ENCODE data around the gene TNFAIP8.

Gene TNFAIP8

DNA sequence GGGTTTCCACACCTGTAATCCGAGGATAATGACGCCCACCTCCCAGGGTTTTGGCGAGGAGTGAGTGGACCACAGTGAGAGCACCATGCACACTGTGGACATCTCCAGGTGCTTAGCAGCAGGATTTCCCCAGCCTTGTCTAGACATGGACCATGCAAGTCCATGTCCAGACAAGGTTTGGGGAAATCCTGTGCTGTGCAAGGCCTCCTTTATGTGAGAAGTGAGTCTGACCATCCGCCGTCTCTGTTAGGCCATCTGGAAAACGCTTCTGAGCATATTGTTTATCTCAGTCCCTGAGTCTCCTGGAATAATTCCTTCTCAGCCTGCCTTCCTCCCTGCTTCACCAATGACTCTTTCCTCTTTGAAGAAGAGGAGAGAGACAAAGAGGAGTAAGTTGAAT lies 26.2 kb upstream of the TNFAIP8 start:
- DNase-seq (ENCODE audit: low read depth) = no peak

DNA sequence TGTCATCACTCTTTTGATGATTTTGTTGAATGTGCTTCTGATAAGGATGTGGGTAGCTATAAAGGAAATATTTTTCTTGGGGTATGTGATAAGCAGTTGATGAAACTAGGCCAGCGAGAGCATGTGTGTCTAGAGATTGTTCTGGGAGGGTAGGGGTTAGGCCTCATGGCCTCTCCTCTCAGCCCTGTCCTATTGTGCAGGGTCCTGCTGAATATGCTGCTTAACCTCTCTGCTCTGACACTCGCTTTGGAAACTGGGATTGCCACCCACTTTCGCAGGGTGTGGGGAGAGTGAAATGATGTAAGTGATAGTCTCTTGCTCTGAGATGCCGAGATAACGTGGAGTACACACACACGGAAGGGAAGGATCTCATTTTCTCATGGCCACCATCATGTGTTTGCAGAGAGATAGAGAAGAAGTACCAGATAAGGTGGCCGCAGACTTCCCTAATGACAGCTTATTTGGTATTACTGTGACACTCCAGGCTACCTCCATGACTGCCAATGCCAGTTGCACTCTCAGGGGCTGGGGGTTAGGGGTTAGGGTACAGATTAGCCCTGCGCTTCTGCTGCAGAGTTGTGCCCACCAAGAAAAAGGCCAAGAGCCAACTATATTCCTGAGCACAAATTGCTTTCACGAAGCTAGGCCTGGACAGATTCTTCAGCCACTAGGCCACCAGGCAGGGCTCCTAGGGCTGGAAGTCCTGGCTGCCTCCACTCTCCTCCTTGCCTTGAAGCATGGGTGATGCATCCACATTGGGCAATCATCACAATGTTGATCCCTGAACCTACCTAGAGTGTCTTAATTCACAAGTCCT lies 25.2 kb upstream of the TNFAIP8 start:
- peak; percentile 58 for DNase-seq (ENCODE audit: low read depth)

DNA sequence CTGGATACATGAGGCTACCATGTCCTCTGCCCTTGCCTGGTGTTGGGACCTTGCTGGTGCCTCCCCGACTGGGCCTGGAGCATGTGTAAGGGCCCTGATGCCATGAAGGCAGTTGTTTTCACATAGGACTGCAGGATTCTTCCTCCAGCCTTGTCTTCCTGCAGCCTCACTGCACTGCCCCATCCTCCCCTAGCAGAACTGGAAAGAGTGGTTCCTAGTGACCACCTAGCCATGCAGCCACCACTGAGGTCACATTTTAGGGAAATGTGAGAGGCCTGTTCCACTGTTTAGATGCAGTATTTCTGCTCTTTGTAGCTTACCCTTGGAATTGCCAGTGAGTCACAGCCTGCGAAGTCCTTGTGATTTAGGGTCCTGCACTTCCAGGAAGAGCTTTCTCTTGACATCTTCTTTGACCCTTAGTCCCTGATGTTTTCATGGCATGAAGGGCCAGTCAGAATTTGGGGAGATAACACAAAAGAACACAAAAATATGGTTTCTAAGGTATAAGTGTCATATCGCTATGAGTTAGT lies 24.2 kb upstream of the TNFAIP8 start:
- no peak for DNase-seq (ENCODE audit: low read depth)

DNA sequence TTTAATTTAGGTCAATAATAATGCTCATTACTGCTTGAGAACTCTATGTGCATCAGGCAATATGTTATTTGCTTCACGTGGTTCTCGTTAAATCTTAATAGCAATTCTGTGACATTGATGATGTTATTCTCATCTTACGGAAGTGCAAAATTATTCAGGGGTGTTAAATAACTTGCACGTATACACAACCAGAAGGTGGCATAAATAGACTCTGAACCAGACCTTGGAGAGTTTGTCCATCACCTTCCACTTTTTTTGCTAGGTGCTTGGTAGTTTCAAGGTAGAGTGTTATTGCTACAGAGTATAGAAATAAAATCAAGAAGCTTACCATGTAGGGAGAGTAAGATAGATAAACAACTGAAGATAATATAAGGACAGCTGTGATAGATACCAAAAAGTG lies 23.6 kb upstream of the TNFAIP8 start:
- no peak for DNase-seq (ENCODE audit: low read depth)

DNA sequence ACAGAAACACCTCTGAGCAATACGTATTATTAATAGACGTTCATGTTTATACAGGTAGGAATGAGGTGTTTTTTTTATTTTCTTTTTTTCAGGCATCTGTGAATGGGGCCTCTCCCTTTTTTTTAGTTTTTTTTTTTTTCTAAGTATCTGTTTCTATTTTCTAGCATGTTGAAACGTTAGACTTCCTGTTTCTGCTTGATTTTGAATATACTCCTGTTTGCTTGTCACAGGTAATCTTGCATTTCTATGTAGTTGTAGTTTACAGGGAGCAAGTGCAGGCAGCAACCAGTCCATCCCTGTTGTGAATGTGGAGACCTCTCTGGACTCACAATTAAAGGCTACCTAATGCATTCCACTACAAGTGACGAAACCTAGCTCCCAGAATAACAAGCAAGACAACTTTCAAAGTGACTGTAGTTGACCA lies 22.8 kb upstream of the TNFAIP8 start:
- DNase-seq (ENCODE audit: low read depth) = no peak

DNA sequence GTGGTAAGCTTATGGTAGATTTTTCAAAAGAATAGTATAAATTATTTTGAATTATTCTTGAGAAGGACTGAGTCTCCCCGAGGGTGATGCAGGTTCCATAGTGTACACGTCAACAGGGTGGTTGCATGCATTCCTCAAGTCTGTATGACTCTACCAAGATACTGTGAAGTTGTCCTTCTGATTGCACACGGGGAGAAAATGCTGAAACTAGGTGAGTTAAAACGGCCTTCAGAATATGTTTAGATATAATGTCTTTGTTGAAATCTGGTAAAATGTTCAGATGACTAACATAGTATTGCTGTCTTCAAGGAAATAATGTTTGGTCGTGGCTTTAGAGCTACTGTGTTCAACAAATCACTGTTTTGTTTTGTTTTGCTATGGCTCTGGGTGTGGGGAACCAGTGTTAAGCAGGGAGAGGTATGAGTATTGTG lies 22.4 kb upstream of the TNFAIP8 start:
- DNase-seq (ENCODE audit: low read depth) = no peak

DNA sequence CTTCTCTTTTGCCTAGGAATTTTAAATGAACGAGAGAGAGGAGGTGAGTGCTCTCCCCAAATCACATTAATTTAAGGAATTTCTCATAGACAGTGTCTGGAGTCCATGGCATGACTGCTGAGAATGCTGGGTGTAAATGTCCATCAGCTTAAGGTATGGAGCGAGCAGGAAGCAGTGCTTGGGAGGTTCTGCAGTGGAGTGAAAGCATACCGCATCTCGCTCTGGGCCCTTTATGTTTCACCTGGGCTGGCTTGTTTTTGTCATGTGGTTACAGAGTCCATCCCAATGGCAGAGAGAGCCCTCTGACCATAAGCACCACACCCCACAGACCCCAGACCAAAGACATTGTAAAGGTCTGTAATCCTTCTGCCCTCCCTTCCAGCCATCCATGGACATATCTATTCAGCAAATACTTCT lies 20.6 kb upstream of the TNFAIP8 start:
- DNase-seq (ENCODE audit: low read depth) = no peak

DNA sequence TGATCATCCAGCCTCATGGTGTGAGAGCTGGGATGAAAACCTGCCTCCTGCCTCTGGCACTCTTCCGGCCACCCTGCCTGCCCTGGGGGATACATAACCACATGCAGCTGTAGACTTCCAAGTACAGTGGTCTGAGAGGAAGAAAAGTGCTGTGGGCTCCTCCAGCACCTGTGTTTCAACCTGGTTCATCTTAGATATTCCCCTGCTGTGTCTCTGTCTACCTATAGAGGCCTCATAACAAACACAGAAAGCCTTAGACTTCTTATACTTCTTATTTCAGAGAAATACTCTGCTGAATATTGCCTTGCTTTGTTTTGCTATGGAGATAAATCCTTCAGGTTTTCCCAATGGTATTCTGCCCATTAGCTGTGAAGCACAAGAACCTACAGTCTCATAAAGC lies 19.6 kb upstream of the TNFAIP8 start:
- DNase-seq (ENCODE audit: low read depth) = no peak

DNA sequence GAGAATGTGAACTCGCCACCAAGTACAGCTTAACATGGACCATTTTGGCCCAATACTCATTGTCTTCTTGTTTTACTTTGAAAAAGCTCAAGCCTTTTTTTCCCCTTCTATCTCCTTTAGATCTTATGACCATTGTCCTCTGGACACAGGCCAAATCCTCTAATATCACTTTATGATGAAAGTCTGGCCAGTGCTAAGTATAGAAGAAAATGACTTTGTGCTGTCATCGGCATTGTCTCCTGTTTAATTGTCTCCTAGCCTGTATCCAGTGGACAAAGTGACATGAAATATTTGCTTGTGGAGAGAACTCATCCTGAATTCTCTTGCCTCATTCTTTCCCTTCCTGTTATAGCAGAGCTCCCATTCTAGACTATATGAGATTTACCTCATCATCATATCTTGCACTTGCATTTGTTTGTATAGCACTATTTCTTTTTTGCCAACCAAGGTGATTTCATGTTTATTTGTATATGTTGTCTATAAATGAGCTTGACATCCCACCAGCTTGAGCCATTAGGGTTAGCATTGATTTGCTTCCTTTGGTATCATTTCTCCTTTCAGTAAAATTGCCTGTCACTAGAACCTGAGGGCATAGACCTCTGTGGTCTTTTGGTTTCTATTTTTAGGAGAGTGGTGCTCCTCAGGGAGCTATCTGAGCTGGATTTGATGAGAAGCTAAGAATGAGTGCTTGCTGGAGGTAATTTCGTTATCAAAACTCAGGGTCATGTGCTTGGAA lies 18.8 kb upstream of the TNFAIP8 start:
- DNase-seq (ENCODE audit: low read depth) = no peak

DNA sequence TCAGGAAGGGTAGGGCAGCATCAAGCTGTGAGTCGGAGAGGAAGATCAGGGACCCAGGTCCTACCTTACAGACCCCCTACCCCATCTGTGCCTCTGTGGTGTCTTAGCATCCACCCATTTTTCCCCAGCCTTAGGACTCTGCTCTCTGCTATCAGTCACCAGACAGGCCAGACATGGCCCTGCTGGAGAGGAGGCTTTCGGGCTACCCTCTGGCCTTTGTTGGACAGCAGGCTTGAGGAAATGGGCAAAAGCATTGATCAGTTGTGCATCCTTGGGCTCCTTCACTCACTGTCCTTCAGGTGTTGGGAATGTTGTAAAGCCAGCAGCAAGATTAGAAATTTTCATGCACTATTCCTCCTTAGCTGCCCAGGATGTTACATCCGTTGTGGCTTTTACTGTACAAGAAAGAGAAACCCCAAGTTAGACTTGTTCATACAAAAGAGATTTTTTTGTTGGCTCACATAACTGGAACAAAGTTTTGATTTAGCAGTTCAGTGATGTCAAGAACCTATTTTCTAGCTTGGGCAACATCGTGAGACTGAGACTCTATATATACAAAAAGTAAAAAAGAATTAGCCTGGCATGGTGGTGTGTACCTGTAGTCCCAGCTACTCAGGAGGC lies 17.4 kb upstream of the TNFAIP8 start:
- no peak for DNase-seq (ENCODE audit: low read depth)

DNA sequence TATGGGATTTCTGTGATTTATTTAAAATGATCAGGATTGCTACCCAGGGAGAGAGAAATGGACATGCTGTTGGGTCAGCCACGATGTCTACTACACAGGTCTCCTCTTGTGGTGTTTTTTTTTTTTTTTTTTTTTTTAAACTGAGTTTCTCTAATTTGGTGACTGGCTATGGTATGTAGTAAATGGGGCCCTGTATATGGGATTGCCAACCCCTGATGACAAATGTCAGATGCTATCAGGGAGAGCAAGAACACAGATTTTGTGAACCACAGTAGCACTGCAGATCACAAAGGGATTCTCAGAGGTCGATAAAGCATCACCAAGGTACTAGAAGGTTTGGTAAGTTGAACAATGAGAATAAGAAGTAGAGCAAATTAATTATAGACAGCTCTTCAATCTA lies 16.5 kb upstream of the TNFAIP8 start:
- no peak for DNase-seq (ENCODE audit: low read depth)

DNA sequence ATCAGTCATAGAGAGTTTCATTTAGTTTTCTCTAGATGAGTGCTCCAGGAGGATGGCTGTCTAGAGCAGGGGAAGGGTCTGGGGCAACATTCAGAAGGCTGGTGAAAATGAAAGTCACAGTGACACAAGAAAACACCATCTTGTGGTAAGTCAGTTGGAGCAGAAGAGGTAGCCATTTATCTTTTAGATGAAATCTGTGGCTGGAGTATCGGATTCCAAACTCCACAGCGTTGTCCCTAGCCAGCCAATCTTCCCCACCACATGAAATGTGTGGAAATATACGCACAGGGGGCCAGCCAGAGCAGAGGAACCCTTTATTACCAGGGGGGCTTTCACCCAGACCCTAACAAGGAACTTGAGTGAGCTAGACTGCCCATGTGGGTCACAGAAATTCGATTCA lies 15.9 kb upstream of the TNFAIP8 start:
- no peak for DNase-seq (ENCODE audit: low read depth)

DNA sequence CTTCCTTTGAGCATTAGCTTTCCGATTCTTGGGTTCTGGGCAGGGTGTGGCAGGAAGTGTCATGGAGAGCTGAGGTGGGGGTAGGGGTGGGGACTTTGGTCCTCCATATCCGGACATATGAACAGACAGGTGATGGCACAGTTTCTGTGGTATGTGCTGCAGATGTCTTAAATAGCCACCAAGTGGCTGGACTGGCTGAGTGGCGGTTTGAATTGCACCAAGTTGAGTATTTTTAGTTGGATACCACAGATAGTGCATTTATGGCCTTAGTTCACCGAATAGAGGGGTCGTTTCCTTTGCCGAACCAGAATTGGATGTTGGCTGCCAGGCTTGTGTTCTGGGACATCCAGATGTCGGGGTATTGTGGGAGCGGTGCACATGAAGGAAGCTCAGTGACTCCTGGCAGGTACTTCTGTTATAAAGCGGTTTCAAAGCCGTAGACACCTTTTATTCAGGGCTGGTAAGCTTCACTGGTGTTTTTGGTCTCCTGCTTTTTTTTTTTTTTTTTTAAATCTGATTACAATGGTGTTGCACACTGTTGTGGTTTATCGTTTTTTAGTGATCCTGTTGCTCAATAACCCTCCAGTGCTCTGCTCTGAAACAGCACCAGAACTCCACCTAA lies 15.1 kb upstream of the TNFAIP8 start:
- DNase-seq (ENCODE audit: low read depth) = no peak

DNA sequence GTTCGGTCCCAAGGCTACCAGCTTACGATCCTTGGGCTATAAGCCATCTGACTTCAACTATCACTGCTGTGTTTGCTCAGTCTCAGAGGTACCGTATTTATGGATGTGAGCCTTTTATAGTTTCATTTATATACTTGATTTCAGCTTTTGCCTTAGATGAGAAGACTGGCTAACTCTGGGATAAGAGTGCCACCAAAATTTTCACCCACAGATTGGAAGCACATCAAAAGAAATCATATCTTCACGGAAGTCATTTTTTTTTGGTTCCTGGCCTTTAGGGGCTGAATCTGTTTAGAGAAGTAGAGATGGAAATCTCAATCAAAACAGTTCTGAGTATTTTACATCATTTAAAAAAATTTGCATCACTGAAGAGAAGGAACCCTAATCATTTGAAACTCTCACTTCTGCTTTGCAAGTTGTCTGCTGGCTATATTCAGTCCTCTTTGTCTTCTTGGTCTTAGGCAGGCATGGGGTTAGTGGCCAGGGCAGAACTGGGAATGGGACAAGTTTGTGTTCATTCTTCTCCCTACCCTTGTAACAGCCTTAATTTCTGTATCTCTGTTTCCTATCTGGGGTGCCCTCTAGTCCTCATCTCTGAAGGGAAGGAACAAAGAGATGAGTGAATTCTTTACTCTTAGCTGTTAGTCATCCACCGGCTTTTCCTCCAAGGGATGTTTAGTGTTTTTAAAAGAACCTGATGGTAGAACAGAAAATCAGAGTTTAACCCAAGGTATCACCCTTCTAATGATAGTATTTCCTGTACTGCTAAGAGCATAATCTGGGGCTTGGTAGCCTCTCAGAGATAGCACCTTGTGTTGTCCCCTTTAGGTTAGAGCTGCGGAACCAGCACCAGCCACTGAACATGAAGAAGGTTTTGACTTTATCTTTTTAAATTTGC lies 14.1 kb upstream of the TNFAIP8 start:
- DNase-seq (ENCODE audit: low read depth) = no peak

DNA sequence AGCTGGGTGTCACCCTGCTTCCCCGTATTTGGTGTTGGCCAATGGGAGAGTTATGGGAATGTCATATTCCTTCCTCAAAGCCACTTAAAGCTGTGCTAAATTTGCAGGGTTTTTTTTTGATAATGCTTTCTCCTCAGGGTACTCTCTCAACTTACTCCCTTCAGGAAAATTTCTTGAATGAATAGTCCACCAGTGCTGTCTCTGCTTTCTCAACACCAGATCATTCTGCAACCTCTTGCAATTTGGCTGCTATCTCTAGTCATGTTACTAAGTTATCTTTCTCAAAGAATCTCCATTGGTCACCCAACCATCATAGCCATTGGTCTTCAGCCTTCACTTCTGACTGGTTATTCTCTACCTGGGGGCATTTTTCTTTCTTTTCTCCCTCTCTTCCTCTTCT lies 13.4 kb upstream of the TNFAIP8 start:
- no peak for DNase-seq (ENCODE audit: low read depth)

DNA sequence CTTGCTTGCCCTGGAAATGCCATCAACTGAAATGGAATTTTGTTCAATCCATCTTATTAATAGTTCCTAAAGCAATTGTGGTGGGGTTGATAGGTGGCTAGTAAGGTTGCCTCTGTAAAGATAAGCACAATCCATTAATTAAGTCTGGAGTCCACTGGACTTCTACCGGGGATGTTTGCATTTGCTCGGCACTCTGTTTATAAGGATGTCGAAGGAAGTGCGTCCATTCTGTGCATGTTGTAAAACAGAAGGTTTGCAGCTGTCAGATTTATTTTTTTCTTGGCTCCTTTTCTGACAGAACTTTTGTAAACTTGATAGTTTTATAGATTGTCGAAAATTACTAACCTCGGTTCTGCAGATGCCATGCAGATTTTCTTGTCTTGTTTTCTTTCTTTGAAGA lies 12.8 kb upstream of the TNFAIP8 start:
- DNase-seq (ENCODE audit: low read depth) = no peak

DNA sequence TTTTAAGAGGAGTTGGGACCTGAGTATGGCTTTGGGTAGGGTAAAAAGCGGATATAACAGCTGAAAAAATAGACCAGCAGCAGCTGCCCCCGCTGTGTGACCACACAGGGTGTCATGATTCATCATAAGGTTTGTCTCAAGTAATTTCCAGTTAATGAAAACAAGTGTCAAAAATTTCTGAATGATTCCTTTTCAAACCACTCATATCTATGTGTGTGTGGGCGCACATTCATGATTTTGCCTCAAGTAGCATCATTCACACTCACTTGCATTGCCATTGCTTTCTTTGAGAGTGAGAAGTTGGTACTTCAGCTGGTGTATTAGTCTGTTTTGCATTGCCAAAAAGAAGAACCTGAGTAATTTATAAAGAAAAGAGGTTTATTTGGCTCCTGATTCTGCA lies 12.1 kb upstream of the TNFAIP8 start:
- peak; percentile 57 for DNase-seq (ENCODE audit: low read depth)

DNA sequence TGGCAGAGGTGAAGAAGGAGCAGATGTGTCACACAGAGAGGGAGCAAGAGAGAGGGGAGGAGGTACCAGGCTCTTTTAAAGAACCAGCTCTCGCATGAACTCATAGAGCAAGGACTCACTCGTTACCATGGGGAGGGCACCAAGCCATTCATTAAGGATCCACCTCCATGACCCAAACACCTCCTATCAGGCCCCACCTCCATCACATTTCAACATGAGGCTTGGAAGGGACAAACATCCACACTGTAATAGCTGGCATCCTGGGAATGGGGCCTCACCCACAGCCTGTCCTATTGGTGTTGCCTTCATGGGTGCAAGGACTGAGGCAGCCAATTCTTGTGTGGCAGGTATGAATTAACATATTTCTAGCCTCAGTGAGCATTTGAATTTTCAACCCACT lies 11.6 kb upstream of the TNFAIP8 start:
- no peak for DNase-seq (ENCODE audit: low read depth)

DNA sequence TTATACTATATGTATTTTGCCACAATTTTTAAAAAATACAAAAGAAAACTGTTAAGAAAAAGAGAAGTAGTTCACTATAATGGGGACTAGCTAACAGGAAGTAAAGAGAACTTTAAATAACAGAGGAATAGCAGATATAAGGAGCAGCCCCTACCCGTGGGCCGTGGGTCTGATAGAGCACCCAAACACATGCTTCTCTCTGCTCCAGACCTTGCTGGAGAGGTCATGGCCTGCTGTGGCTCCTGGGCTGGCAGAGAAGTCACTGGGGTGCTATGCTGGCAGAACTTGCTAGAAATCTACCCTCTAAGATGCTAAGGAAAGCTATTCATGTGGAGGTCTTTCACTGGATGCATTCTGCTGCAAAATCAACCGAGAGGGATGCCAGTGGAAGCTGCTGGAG lies 10.0 kb upstream of the TNFAIP8 start:
- DNase-seq (ENCODE audit: low read depth) = no peak

DNA sequence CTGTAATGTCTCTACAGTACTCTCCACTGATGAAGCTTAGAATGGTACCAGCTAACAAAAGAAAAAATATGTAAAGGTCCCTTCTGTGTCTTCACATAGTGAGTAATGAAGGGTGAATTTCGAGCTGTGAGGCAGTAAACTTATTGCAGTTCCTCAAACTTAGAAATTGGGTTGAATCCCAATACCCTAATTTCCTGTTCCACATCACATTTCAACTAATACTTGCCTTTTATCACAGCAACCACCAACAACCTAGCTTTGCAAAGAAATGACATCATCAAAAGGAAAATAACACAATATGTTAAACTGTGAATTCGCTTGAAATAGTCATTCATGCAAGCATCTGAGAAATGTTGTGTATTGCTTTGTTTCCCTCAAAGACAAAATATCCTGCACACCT lies 9.4 kb upstream of the TNFAIP8 start:
- no peak for DNase-seq (ENCODE audit: low read depth)

DNA sequence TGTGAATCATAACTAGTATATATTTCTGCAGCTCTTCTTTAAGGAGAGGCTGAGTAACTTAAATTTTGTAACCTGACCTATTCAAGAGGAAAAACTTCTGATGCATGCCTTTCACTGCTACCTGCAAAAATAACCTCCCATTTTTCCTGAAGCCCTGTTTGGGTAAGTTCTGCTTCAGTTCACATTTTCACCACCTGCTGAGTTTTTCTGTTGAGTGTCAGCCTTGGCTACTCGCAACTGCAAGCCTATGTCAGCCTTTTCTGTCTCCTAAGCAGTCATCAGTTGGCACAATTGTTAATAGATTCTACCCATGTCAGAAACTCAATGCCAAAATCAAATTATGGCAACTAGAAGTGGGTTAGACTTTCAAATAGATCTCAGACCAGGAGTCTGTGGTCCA lies 8.2 kb upstream of the TNFAIP8 start:
- no peak for DNase-seq (ENCODE audit: low read depth)
